Lower leg skin (tissue), 4 donors: ENCODE measurements around the gene EVA1A. TPM values are rescaled to one million over a fixed set of nuclear protein-coding genes. Genes with fewer than 3 reads are reported as not detected.

Source experiments
- DNase-seq, 2 donors: peaks; one replicate each; pipeline ENCODE4 v3.0.0-alpha.2; 2019; ENCODE audit warnings: low spot score in 2 of 2
- H3K4me3 ChIP-seq: fragments of 200-600 bp; sonication (generic); 2 replicates; pipeline ENCODE4 v1.5.1; 2017; ENCODE audit warnings: mild to moderate bottlenecking, low read depth; ENCODE audit not compliant: poor library complexity, severe bottlenecking
- POLR2A ChIP-seq, 2 donors: fragments of 450-650 bp; IDR thresholded peaks; one replicate each; pipeline ENCODE4 v1.6.1; 2016 to 2017; ENCODE audit warnings: antibody characterized with exemption in 2 of 2, mild to moderate bottlenecking in 1 of 2, moderate library complexity in 1 of 2
- WGBS, 2 donors: methylation state at CpG; one replicate each; pipeline ENCODE4 v1.1.5; 2018; 5-methylcytosine and 5-hydroxymethylcytosine counted together
- intact Hi-C: fragments of 100-400 bp; cut with DNase I; formaldehyde crosslinking; loops from one replicate; pipeline ENCODE4 v1.15.0; 2023; ENCODE audit warnings: low total_unique reads
- total RNA-seq, 4 donors: library from RNA; depleted of rRNA; stranded (reverse); fragments of >200 nt; gene quantifications; one replicate each; pipeline ENCODE4 v1.1.0, GENCODE V29; 2016
- TF ChIP-seq, protein P1 (sequence below), 3 donors: fragments of 450-650 bp; IDR thresholded peaks; one replicate each; pipeline ENCODE4 v1.5.1; 2016; ENCODE audit warnings: antibody characterized with exemption in 3 of 3, mild to moderate bottlenecking in 3 of 3, moderate library complexity in 2 of 3

Gene EVA1A
- total RNA-seq, 4 donors from 2014 or later, result 6.6 to 12.9 (median 9.1) TPM

DNA sequence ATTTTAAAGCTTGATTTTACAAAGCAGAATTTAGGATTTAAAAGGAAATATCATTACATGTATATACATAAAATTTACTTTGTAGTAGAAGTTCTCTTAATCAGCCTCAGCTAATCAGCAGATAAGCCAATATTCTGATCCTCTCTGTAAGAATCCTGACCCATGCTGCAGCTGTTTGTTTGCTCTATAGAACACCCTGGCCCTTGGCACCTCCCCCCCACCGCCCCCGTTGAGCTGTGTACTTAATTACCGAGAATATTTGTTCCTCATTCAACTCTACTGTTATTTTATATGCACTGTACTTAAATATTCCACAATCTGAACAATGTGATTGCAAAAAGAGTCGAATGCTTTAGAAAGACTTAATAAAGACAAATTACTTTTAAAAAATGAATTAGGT, 98.0 kb downstream of the EVA1A start:
- DNase-seq, result no peak
- no peak overlapping the region for H3K4me3 ChIP-seq
- intact Hi-C loops, result loop anchor here (5.0 kb wide), 2 partner anchors 145 to 165 kb away; no protein-coding TSS in a partner anchor
- WGBS, 2 donors, result 57 to 61% methylated on average over 4 of the region's 4 CpGs
- TF ChIP-seq POLR2A (IDR thresholded peaks at IDR 0.05), result no peak
- TF ChIP-seq, protein P1, sequence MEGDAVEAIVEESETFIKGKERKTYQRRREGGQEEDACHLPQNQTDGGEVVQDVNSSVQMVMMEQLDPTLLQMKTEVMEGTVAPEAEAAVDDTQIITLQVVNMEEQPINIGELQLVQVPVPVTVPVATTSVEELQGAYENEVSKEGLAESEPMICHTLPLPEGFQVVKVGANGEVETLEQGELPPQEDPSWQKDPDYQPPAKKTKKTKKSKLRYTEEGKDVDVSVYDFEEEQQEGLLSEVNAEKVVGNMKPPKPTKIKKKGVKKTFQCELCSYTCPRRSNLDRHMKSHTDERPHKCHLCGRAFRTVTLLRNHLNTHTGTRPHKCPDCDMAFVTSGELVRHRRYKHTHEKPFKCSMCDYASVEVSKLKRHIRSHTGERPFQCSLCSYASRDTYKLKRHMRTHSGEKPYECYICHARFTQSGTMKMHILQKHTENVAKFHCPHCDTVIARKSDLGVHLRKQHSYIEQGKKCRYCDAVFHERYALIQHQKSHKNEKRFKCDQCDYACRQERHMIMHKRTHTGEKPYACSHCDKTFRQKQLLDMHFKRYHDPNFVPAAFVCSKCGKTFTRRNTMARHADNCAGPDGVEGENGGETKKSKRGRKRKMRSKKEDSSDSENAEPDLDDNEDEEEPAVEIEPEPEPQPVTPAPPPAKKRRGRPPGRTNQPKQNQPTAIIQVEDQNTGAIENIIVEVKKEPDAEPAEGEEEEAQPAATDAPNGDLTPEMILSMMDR (IDR thresholded peaks at IDR 0.05), result no peak

DNA sequence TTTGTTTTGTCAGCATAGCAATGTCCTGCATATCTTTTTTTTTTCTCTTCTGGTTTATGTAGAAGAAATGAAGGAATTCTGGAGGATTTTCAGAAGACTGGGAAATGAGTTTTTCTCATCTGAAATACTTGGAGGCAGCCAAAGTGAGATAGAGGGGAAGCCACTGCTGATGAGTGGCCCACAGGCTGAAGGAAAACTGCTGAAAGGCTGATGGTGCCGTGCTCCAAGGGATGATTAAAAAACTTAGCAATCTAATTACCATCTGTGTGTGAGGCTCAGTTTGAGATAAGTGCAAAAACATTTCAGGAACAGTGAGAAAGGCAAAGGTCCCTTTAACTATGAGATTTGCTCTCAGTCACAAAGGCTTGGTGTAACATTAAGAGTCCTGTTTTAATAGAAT, 98.5 kb downstream of the EVA1A start:
- DNase-seq, result no peak
- intact Hi-C loops, result loop anchor here (5.0 kb wide), 2 partner anchors 145 to 165 kb away; no protein-coding TSS in a partner anchor
- no peak overlapping the region for H3K4me3 ChIP-seq
- 54 to 86% methylated on average over 1 of the region's 1 CpG for WGBS, 2 donors
- no peak for TF ChIP-seq POLR2A (IDR thresholded peaks at IDR 0.05)
- TF ChIP-seq, protein P1 (IDR thresholded peaks at IDR 0.05), result no peak

DNA sequence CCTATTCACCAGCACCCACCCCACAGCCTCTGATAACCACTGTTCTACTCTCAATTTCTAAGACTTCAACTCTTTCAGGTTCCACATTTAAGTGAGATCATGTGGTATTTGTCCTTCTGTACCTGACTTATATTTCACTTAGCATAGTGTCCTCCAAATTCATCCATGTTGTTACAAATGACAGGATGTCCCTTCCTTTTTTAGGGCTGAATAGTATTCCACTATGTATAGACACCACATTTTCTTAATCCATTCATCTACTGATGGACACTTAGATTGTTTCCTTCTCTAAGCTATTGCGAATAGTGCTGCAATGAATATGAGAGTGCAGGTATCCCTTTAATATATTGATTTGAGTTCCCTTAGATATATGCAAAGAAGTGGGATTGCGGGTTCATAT, 100.1 kb downstream of the EVA1A start:
- no peak overlapping the region for H3K4me3 ChIP-seq
- TF ChIP-seq, protein P1 (IDR thresholded peaks at IDR 0.05), result no peak
- TF ChIP-seq POLR2A (IDR thresholded peaks at IDR 0.05), result no peak
- WGBS, 2 donors, result 95% methylated on average over 2 of the region's 2 CpGs
- no peak for DNase-seq
- intact Hi-C loops, result loop anchor here (5.0 kb wide), 2 partner anchors 147 to 167 kb away; no protein-coding TSS in a partner anchor

DNA sequence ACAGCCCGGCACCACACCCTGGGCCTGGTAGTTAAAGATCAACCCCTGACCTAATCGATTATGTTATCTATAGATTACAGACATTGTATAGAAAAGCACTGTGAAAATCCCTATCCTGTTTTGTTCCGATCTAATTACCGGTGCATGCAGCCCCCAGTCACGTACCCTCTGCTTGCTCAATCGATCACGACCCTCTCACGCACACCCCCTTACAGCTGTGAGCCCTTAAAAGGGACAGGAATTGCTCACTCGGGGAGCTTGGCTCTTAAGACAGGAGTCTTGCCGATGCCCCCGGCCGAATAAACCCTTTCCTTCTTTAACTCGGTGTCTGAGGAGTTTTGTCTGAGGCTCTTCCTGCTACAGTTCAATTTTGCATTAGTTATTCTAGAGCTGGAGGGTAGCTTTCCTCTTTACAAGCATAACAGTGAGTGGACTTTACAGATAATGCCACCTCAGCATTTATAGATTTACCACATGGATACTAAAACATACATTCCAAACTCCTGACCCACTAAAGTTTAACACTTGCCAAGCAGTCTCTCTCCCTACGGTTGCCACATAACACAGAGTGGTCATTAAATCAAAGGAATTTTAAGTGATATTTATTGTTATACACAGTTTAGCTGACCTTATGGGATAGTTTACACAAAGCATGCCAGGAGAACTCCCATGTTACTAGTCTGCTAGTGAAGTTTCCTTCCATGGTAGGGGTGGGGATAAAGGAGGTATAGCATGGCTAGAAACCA, 101.0 kb downstream of the EVA1A start:
- TF ChIP-seq, protein P1 (IDR thresholded peaks at IDR 0.05), result no peak
- no peak for TF ChIP-seq POLR2A (IDR thresholded peaks at IDR 0.05)
- intact Hi-C loops, result loop anchor here (5.0 kb wide), 2 partner anchors 148 to 168 kb away; no protein-coding TSS in a partner anchor
- H3K4me3 ChIP-seq, result no peak overlapping the region
- 82 to 90% methylated on average over 14 of the region's 14 CpGs for WGBS, 2 donors
- no peak for DNase-seq

DNA sequence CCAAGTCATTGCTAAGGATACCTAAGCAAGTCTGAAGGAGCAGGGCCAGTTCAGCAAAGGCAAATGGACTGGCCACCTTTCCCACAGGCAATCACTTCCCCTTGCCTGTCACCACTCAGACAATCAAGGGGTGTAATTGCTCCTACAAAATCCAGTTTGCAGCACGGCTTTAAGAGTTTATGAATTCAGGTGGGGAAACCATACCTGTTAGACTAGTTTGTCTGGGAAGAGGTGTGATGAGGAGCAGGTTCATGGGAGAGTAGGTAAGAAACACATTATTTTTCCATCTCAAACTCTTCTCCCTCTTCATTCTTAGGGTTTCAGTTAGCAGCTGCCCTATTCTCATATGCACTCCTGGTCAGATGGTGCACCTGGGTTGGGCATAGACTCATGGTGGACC, 102.5 kb downstream of the EVA1A start:
- WGBS, 2 donors, result 41 to 59% methylated on average over 1 of the region's 1 CpG
- no peak overlapping the region for H3K4me3 ChIP-seq
- intact Hi-C loops, result no loop called here
- DNase-seq, result no peak
- TF ChIP-seq, protein P1 (IDR thresholded peaks at IDR 0.05), result no peak
- TF ChIP-seq POLR2A (IDR thresholded peaks at IDR 0.05), result no peak
